HepG2 (cell line): ENCODE data around the gene ST8SIA6. TPM values are rescaled to one million over a fixed set of nuclear protein-coding genes. Genes with fewer than 3 reads are reported as not detected.
"Not testable (repeated sequence)": the region's sequence is repeated elsewhere in the genome, so short reads cannot be mapped to it uniquely, and the experiment has no call there.

Source experiments
- ATAC-seq: fragments of 200-7000 bp; cut with Tn5 transposase; 3 replicates; pipeline ENCODE4 v1.9.1; 2020; ENCODE audit warnings: mild to moderate bottlenecking, moderate library complexity
- BruUV-seq: library from RNA; stranded (reverse); fragments of 400-500 nt; replicated peaks from 2 replicates; lab custom pipeline; 2021; lab: Mats Ljungman, UMichigan
- CTCF ChIA-PET: fragments of 300-600 bp; formaldehyde crosslinking; extraction: SDS; loops from one replicate; lab custom pipeline; 2021; ENCODE audit warnings: low total read pairs, inconsistent platforms, low intra/inter-chr PET ratio; lab: Yijun Ruan, JAX
- POLR2A ChIA-PET: fragments of 350-600 bp; sonication (Branson Sonifier 250); formaldehyde crosslinking; loops from one replicate; lab custom pipeline; 2020; ENCODE audit warnings: antibody characterized with exemption, inconsistent platforms; lab: Yijun Ruan, JAX
- DNase-seq: peaks from one replicate; pipeline ENCODE4 v3.0.0-alpha.2; 2015; ENCODE audit warnings: low spot score
- FAIRE-seq: peaks from 3 replicates; lab custom pipeline; 2011; peaks lifted over from hg19 to GRCh38; lab: Jason Lieb, UNC
- H2AFZ ChIP-seq: one replicate; pipeline ENCODE4 v1.6.1; 2011; ENCODE audit warnings: low read length, inconsistent platforms
- H3K27ac ChIP-seq: fragments of 300-600 bp; 3 replicates; pipeline ENCODE4 v1.8.0; 2011; ENCODE audit warnings: mixed run types, mild to moderate bottlenecking, mixed read lengths, low read length, inconsistent platforms; ENCODE audit not compliant: insufficient read depth; ENCODE audit errors: extremely low read length
- H3K27me3 ChIP-seq, 2 experiments: fragments of 200-600 bp in 1 of 2; 2 replicates in 1 of 2; 3 replicates in 1 of 2; pipeline versions ENCODE4 v1.6.0 to v1.8.0; 2011; ENCODE audit warnings: low read length in 2 of 2, mild to moderate bottlenecking in 2 of 2, moderate library complexity in 2 of 2, inconsistent platforms in 1 of 2; ENCODE audit not compliant: insufficient read depth in 2 of 2, control insufficient read depth in 1 of 2
- H3K36me3 ChIP-seq, 2 experiments: fragments of 200-600 bp in 1 of 2; replicated peaks in 1 of 2; 2 replicates in 1 of 2; 3 replicates in 1 of 2; pipeline versions ENCODE4 v1.5.1 to v1.8.0; 2011; ENCODE audit warnings: low read length in 2 of 2, inconsistent platforms in 1 of 2; ENCODE audit not compliant: insufficient read depth in 2 of 2, control insufficient read depth in 1 of 2
- H3K4me1 ChIP-seq: 2 replicates; pipeline ENCODE4 v1.5.1; 2012; ENCODE audit warnings: low read length, inconsistent platforms; ENCODE audit not compliant: insufficient read depth
- H3K4me2 ChIP-seq: 2 replicates; pipeline ENCODE4 v1.6.0; 2011; ENCODE audit warnings: low read depth, low read length, inconsistent platforms
- H3K4me3 ChIP-seq, 3 experiments: fragments of 200-600 bp in 1 of 3; sonication (generic), shearing (Covaris generic) in 1 of 3; replicated peaks in 1 of 3; 2 replicates each; pipeline ENCODE4 v1.5.1; 2011 to 2016; ENCODE audit warnings: low read length in 3 of 3, inconsistent platforms in 2 of 3, low read depth in 2 of 3, mild to moderate bottlenecking in 2 of 3, control low read depth in 1 of 3, mixed read lengths in 1 of 3; ENCODE audit not compliant: insufficient read depth in 1 of 3
- H3K79me2 ChIP-seq: one replicate; pipeline ENCODE4 v1.6.1; 2011; ENCODE audit warnings: low read length, inconsistent platforms; ENCODE audit not compliant: insufficient read depth
- H3K9ac ChIP-seq: 2 replicates; pipeline ENCODE4 v1.6.0; 2011; ENCODE audit warnings: mild to moderate bottlenecking, low read depth, low read length, inconsistent platforms; ENCODE audit not compliant: insufficient read depth
- H3K9me3 ChIP-seq: 2 replicates; pipeline ENCODE4 v1.5.1; 2012; ENCODE audit warnings: mild to moderate bottlenecking, low read length
- H4K20me1 ChIP-seq: 2 replicates; pipeline ENCODE4 v1.6.0; 2011; ENCODE audit warnings: inconsistent platforms, mild to moderate bottlenecking, low read length, moderate library complexity; ENCODE audit not compliant: insufficient read depth
- ZNF264 ChIP-seq: sonication (generic); formaldehyde crosslinking; IDR thresholded peaks from 2 replicates; pipeline ENCODE4 v1.4.0; 2020; ENCODE audit warnings: missing genetic modification reagents
- ZNF556 ChIP-seq: sonication (generic); formaldehyde crosslinking; IDR thresholded peaks from 2 replicates; pipeline ENCODE4 v1.4.0; 2020; ENCODE audit warnings: mild to moderate bottlenecking, missing genetic modification reagents, borderline replicate concordance
- WGBS: methylation state at CpG from one replicate; pipeline ENCODE4 v1.1.6; 2017; ENCODE audit warnings: low lambda C conversion rate; 5-methylcytosine and 5-hydroxymethylcytosine counted together
- in situ Hi-C: cut with HindIII; loops from 2 replicates; pipeline ENCODE4 v1.10.0; 2017; ENCODE audit warnings: low pct_unique_long_range_greater_than_20kb; ENCODE audit not compliant: extremely low pct_ligation_motif_present
- intact Hi-C: fragments of 100-400 bp; cut with micrococcal nuclease; formaldehyde crosslinking; loops from one replicate; pipeline ENCODE4 v1.10.0; 2022; ENCODE audit not compliant: unreplicated experiment
- polyA plus RNA-seq, 8 experiments: library from polyadenylated mRNA; depleted of rRNA in 3 of 8; stranded (reverse) in 7 of 8; unstranded in 1 of 8; fragments of >200 nt; fragmentation: Illumina TruSeq in 4 of 8; extraction: Trizol in 4 of 8; gene quantifications; 2 replicates each; pipeline versions ENCODE4 v1.2.1 to v1.2.3, GENCODE V29; 2011 to 2016; ENCODE audit warnings: low read depth in 4 of 8, missing spikeins in 1 of 8, mixed read lengths in 1 of 8; ENCODE audit not compliant: insufficient read depth in 1 of 8
- total RNA-seq, 5 experiments: library from RNA; depleted of rRNA; stranded (reverse); fragments of >200 nt; fragmentation: Illumina TruSeq; extraction: Trizol; gene quantifications; 2 replicates each; pipeline ENCODE4 v1.2.3, GENCODE V29; 2016; ENCODE audit warnings: low read depth in 1 of 5
- TF ChIP-seq, protein P1 (sequence below): sonication (generic); formaldehyde crosslinking; IDR thresholded peaks from 2 replicates; pipeline ENCODE4 v1.5.1; 2020; ENCODE audit warnings: missing genetic modification reagents, mild to moderate bottlenecking, borderline replicate concordance

The ST8SIA6 gene
- total and polyA plus RNA-seq, 2 of the 13 experiments (the other 11 are each of a cell fraction or from before 2014, with no cell fraction given): not detected

- intact Hi-C loops (no loop called here), in situ Hi-C loops (loop anchor here (25.0 kb wide), 1 partner anchor 601 kb away; no protein-coding TSS in a partner anchor)
- 86% methylated on average over 1 of the region's 1 CpG for WGBS
- H3K4me3 ChIP-seq: no peak overlapping the region
- H3K79me2 ChIP-seq: no peaks in the 10 kb centered on the region
- TF ChIP-seq ZNF264 (CRISPR knock-in tag): no peak
- TF ChIP-seq ZNF556: no peak
- TF ChIP-seq, protein P1, sequence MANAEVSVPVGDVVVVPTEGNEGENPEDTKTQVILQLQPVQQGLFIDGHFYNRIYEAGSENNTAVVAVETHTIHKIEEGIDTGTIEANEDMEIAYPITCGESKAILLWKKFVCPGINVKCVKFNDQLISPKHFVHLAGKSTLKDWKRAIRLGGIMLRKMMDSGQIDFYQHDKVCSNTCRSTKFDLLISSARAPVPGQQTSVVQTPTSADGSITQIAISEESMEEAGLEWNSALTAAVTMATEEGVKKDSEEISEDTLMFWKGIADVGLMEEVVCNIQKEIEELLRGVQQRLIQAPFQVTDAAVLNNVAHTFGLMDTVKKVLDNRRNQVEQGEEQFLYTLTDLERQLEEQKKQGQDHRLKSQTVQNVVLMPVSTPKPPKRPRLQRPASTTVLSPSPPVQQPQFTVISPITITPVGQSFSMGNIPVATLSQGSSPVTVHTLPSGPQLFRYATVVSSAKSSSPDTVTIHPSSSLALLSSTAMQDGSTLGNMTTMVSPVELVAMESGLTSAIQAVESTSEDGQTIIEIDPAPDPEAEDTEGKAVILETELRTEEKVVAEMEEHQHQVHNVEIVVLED (CRISPR knock-in tag): no peak
- FAIRE-seq (no peak), ATAC-seq (no peak), DNase-seq (no peak)
- H3K4me2 ChIP-seq: no peak overlapping the region
- ChIA-PET POLR2A (no interaction called here), CTCF (no interaction called here)
- no TSS peak for BruUV-seq
- no peaks in the 10 kb centered on the region for H3K36me3 ChIP-seq
- H4K20me1 ChIP-seq: no peaks in the 10 kb centered on the region
- H3K4me1 ChIP-seq: no peaks in the 10 kb centered on the region
- no peaks in the 10 kb centered on the region for H3K9me3 ChIP-seq
- no peak overlapping the region for H2AFZ ChIP-seq
- no peak overlapping the region for H3K27ac ChIP-seq
- H3K27me3 ChIP-seq: peaks cover 1 to 5% of the 10 kb centered on the region in 2 experiments; a peak in 2 of 5 replicates
- no peak overlapping the region for H3K9ac ChIP-seq
Observed at GRCh38 chr10:17438583-17438982, 15.8 kb downstream of the ST8SIA6 start.

GRCh38 chr10:17436578-17436977 lies 17.8 kb downstream of the ST8SIA6 start:
- H3K27me3 ChIP-seq, H3K4me2 ChIP-seq, H3K4me1 ChIP-seq, DNase-seq, H3K9me3 ChIP-seq, CTCF ChIA-PET, intact Hi-C loops, H3K4me3 ChIP-seq, FAIRE-seq, ATAC-seq, H4K20me1 ChIP-seq, H2AFZ ChIP-seq, H3K36me3 ChIP-seq, H3K79me2 ChIP-seq, H3K9ac ChIP-seq, BruUV-seq, H3K27ac ChIP-seq, POLR2A ChIA-PET: not testable (repeated sequence)
- in situ Hi-C loops: loop anchor here (25.0 kb wide), 1 partner anchor 599 kb away; no protein-coding TSS in a partner anchor
- 23% methylated on average over 2 of the region's 2 CpGs for WGBS
